ENCODE data around the gene SORD. TPM values are rescaled to one million over a fixed set of nuclear protein-coding genes. Genes with fewer than 3 reads are reported as not detected.

The SORD gene
- polyA plus RNA-seq, 1 experiment: 32.0 TPM

- DNase-seq (ENCODE audit: low read depth, low spot score): no peak
- H3K27me3 ChIP-seq (ENCODE audit: control insufficient read depth, insufficient read depth, low read length): peaks cover 18% of the 10 kb centered on the region
- no peak overlapping the region for H3K27ac ChIP-seq (ENCODE audit: low read depth, low read length)
- H3K4me3 ChIP-seq (ENCODE audit: low read depth, low read length): no peak overlapping the region
- H3K9me3 ChIP-seq (ENCODE audit: control insufficient read depth, insufficient read depth, low read length): no peaks in the 10 kb centered on the region
- TF ChIP-seq CTCF (IDR thresholded peaks at IDR 0.05; ENCODE audit: low read depth, low read length): no peak
- CTCF ChIA-PET: interaction anchor here (1.9 kb wide), 1 partner anchor 29 kb away, joined by 11 read pairs; no protein-coding TSS in a partner anchor
- POLR2A ChIA-PET: no interaction called here
Observed at GRCh38 chr15:45088801-45089711, 66.1 kb downstream of the SORD start.

GRCh38 chr15:45089712-45090373, 66.8 kb downstream of the SORD start:
- Histone ChIP-seq H3K27ac (ENCODE audit: low read depth, low read length) (no peak overlapping the region), H3K27me3 (ENCODE audit: control insufficient read depth, insufficient read depth, low read length) (peaks cover 20% of the 10 kb centered on the region), H3K4me3 (ENCODE audit: low read depth, low read length) (no peak overlapping the region), H3K9me3 (ENCODE audit: control insufficient read depth, insufficient read depth, low read length) (no peaks in the 10 kb centered on the region)
- DNase-seq (ENCODE audit: low read depth, low spot score): no peak
- ChIA-PET POLR2A (no interaction called here), CTCF (interaction anchor here (1.9 kb wide), 1 partner anchor 28 kb away, joined by 11 read pairs; no protein-coding TSS in a partner anchor)
- no peak for TF ChIP-seq CTCF (IDR thresholded peaks at IDR 0.05; ENCODE audit: low read depth, low read length)

GRCh38 chr15:45091161-45091560, 68.2 kb downstream of the SORD start:
- peak overlapping the region; percentile 57 for H3K27ac ChIP-seq (ENCODE audit: low read depth, low read length)
- CTCF ChIA-PET: interaction anchor here (1.0 kb wide), 1 partner anchor 27 kb away, joined by 3 read pairs; no protein-coding TSS in a partner anchor

GRCh38 chr15:45091576-45091975, 68.6 kb downstream of the SORD start:
- ChIA-PET POLR2A (no interaction called here), CTCF (interaction anchor here (1.0 kb wide), 1 partner anchor 26 kb away, joined by 3 read pairs; no protein-coding TSS in a partner anchor)
- Histone ChIP-seq H3K4me3 (ENCODE audit: low read depth, low read length) (no peak overlapping the region), H3K27ac (ENCODE audit: low read depth, low read length) (no peak overlapping the region), H3K27me3 (ENCODE audit: control insufficient read depth, insufficient read depth, low read length) (peaks cover 26% of the 10 kb centered on the region), H3K9me3 (ENCODE audit: control insufficient read depth, insufficient read depth, low read length) (no peaks in the 10 kb centered on the region)
- no peak for DNase-seq (ENCODE audit: low read depth, low spot score)
- TF ChIP-seq CTCF (IDR thresholded peaks at IDR 0.05; ENCODE audit: low read depth, low read length): no peak

More at GRCh38 chr15:45091161-45091560, 68.2 kb downstream of the SORD start:
- Histone ChIP-seq H3K9me3 (ENCODE audit: control insufficient read depth, insufficient read depth, low read length) (no peaks in the 10 kb centered on the region), H3K4me3 (ENCODE audit: low read depth, low read length) (no peak overlapping the region), H3K27me3 (ENCODE audit: control insufficient read depth, insufficient read depth, low read length) (peaks cover 26% of the 10 kb centered on the region)
- TF ChIP-seq CTCF (IDR thresholded peaks at IDR 0.05; ENCODE audit: low read depth, low read length): no peak
- DNase-seq (ENCODE audit: low read depth, low spot score): peak; percentile 42
- POLR2A ChIA-PET: no interaction called here

All from AG04450 (cell line).